Measurements from ENCODE around the gene NPTX1.

Gene NPTX1, protein sequence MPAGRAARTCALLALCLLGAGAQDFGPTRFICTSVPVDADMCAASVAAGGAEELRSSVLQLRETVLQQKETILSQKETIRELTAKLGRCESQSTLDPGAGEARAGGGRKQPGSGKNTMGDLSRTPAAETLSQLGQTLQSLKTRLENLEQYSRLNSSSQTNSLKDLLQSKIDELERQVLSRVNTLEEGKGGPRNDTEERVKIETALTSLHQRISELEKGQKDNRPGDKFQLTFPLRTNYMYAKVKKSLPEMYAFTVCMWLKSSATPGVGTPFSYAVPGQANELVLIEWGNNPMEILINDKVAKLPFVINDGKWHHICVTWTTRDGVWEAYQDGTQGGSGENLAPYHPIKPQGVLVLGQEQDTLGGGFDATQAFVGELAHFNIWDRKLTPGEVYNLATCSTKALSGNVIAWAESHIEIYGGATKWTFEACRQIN

GRCh38 chr17:80475910-80476876 is at the start of gene NPTX1:
Gene NPTX1, minus strand, starts transcription at chr17:80476607. Its CDS starts 161 bp downstream, at chr17:80476446.
- DNase-seq (ENCODE audit: low read depth in 2 of 2) = no peak
- TF ChIP-seq, protein P1, sequence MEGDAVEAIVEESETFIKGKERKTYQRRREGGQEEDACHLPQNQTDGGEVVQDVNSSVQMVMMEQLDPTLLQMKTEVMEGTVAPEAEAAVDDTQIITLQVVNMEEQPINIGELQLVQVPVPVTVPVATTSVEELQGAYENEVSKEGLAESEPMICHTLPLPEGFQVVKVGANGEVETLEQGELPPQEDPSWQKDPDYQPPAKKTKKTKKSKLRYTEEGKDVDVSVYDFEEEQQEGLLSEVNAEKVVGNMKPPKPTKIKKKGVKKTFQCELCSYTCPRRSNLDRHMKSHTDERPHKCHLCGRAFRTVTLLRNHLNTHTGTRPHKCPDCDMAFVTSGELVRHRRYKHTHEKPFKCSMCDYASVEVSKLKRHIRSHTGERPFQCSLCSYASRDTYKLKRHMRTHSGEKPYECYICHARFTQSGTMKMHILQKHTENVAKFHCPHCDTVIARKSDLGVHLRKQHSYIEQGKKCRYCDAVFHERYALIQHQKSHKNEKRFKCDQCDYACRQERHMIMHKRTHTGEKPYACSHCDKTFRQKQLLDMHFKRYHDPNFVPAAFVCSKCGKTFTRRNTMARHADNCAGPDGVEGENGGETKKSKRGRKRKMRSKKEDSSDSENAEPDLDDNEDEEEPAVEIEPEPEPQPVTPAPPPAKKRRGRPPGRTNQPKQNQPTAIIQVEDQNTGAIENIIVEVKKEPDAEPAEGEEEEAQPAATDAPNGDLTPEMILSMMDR (IDR thresholded peaks at IDR 0.05; ENCODE audit: low read depth, low read length) = no peak
- H3K4me3 ChIP-seq (replicated peaks in 1 of 2; ENCODE audit: low read depth in 2 of 2, low read length in 2 of 2) = peak within 1 kb of the TSS; percentile 3 to 46

- DNase-seq (ENCODE audit: low read depth in 2 of 2) = no peak
- TF ChIP-seq, protein P1 (IDR thresholded peaks at IDR 0.05; ENCODE audit: low read depth, low read length) = no peak
- H3K4me3 ChIP-seq (replicated peaks in 1 of 2; ENCODE audit: low read depth in 2 of 2, low read length in 2 of 2) = no peak overlapping the region
These were observed 47.7 kb upstream of the NPTX1 start for GRCh38 chr17:80523956-80524712.

DNA sequence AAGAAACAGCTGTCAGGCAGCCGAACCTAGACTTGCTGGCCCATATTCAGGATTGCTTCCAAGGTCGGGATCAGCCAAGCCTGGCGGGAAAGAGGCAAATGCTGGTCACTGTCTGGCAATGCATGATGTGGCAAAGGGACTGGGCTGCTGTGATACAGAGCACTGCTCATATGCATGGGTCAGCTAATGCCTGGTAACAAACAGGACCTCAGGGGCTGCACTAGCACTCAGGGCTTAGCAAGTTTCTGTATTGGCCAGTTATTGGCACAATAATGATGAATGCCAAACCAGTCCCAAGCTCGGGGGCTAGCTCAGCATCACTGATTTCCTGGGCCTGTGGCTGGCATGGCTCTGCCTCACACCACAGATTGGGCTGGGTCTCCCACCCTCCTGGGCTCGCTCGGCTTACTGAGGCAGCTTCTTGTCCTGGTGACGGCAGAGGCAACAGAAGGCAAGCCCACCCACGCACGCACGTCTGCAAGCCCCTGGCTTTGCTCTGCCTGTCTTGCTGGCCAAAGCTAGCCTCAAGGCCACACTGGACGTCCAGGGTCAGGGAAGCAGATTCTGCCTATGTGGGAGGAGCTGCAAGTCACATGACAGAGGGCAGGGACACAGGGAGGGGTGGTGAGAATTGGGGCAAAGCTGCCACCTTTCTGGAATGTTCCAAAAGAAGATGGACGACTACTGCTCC is 46.8 kb upstream of the NPTX1 start:
- no peak overlapping the region for H3K4me3 ChIP-seq (replicated peaks in 1 of 2; ENCODE audit: low read depth in 2 of 2, low read length in 2 of 2)
- no peak for DNase-seq (ENCODE audit: low read depth in 2 of 2)
- TF ChIP-seq, protein P1 (IDR thresholded peaks at IDR 0.05; ENCODE audit: low read depth, low read length) = no peak

GRCh38 chr17:80520810-80521455 is 44.5 kb upstream of the NPTX1 start:
- H3K4me3 ChIP-seq (replicated peaks in 1 of 2; ENCODE audit: low read depth in 2 of 2, low read length in 2 of 2) = no peak overlapping the region
- TF ChIP-seq, protein P1 (IDR thresholded peaks at IDR 0.05; ENCODE audit: low read depth, low read length) = no peak
- DNase-seq (ENCODE audit: low read depth in 2 of 2) = no peak

GRCh38 chr17:80519091-80519781 is 42.8 kb upstream of the NPTX1 start:
- TF ChIP-seq, protein P1 (IDR thresholded peaks at IDR 0.05; ENCODE audit: low read depth, low read length) = no peak

More at GRCh38 chr17:80519091-80519781, 42.8 kb upstream of the NPTX1 start:
- peak in 1 of 2 donors; percentile 51 for DNase-seq (ENCODE audit: low read depth in 2 of 2)
- no peak overlapping the region for H3K4me3 ChIP-seq (replicated peaks in 1 of 2; ENCODE audit: low read depth in 2 of 2, low read length in 2 of 2)

Measured in cardiac fibroblast (primary cell).